WTC11 (cell line): ENCODE measurements around the gene FZD10. TPM values are rescaled to one million over a fixed set of nuclear protein-coding genes. Genes with fewer than 3 reads are reported as not detected.

Experiments
- ATAC-seq: fragments of 200-7000 bp; cut with Tn5 transposase; 2 replicates; pipeline ENCODE4 v1.10.0; 2021; ENCODE audit warnings: mild to moderate bottlenecking, moderate library complexity
- CTCF ChIA-PET: fragments of 300-600 bp; sonication (Branson Sonifier 250); formaldehyde crosslinking; loops from one replicate; lab custom pipeline; 2021; ENCODE audit warnings: antibody characterized with exemption; lab: Charles Lee
- POLR2A ChIA-PET: fragments of 350-600 bp; sonication (Branson Sonifier 250); formaldehyde crosslinking; loops from one replicate; lab custom pipeline; 2021; ENCODE audit warnings: antibody characterized with exemption; lab: Charles Lee
- DNase-seq: peaks from one replicate; pipeline ENCODE4 v3.0.0; 2021; ENCODE audit warnings: low spot score
- H3K27ac Mint-ChIP-seq: 2 replicates; pipeline ENCODE4 v1.8.0; 2021; ENCODE audit warnings: mixed read lengths
- H3K27me3 Mint-ChIP-seq: 2 replicates; pipeline ENCODE4 v1.8.0; 2021; ENCODE audit warnings: low read depth, mild to moderate bottlenecking, moderate library complexity, mixed read lengths
- H3K36me3 Mint-ChIP-seq: 2 replicates; pipeline ENCODE4 v1.8.0; 2021; ENCODE audit warnings: mixed read lengths
- H3K4me1 Mint-ChIP-seq: 2 replicates; pipeline ENCODE4 v1.8.0; 2022; ENCODE audit warnings: mixed read lengths
- H3K4me3 Mint-ChIP-seq: 2 replicates; pipeline ENCODE4 v1.8.0; 2021; ENCODE audit warnings: mild to moderate bottlenecking, moderate library complexity, mixed read lengths
- H3K9me3 Mint-ChIP-seq: 2 replicates; pipeline ENCODE4 v1.8.0; 2021; ENCODE audit warnings: mixed read lengths
- GTF2I ChIP-seq: fragments of 250-450 bp; sonication (Bioruptor Pico); conservative IDR thresholded peaks from 2 replicates; pipeline ENCODE4 v1.4.0; 2021; ENCODE audit warnings: mild to moderate bottlenecking
- HMGA2 ChIP-seq: fragments of 250-450 bp; sonication (Bioruptor Pico); IDR thresholded peaks from 2 replicates; pipeline ENCODE4 v1.4.0; 2021; ENCODE audit warnings: mild to moderate bottlenecking, moderate library complexity
- JUN ChIP-seq: sonication (generic); formaldehyde crosslinking; IDR thresholded peaks from 2 replicates; pipeline ENCODE4 v1.8.0; 2023; ENCODE audit warnings: mild to moderate bottlenecking, missing genetic modification reagents
- MLX ChIP-seq: sonication (generic); formaldehyde crosslinking; IDR thresholded peaks from 2 replicates; pipeline ENCODE4 v1.8.1; 2023; ENCODE audit warnings: mild to moderate bottlenecking, missing genetic modification reagents, moderate library complexity
- PRRX2 ChIP-seq: fragments of 250-450 bp; sonication (Bioruptor Pico); IDR thresholded peaks from 2 replicates; pipeline ENCODE4 v1.8.0; 2021; ENCODE audit warnings: mild to moderate bottlenecking
- RELA ChIP-seq: sonication (generic); formaldehyde crosslinking; IDR thresholded peaks from 2 replicates; pipeline ENCODE4 v1.8.1; 2022; ENCODE audit warnings: missing genetic modification reagents, mild to moderate bottlenecking, borderline replicate concordance
- SOX15 ChIP-seq: fragments of 250-450 bp; sonication (Bioruptor Pico); IDR thresholded peaks from 2 replicates; pipeline ENCODE4 v1.9.0; 2021; ENCODE audit warnings: mild to moderate bottlenecking
- TCF7 ChIP-seq: sonication (generic); formaldehyde crosslinking; IDR thresholded peaks from 2 replicates; pipeline ENCODE4 v1.8.0; 2022; ENCODE audit warnings: mild to moderate bottlenecking, low read depth, missing genetic modification reagents, moderate library complexity
- TEAD1 ChIP-seq: sonication (generic); formaldehyde crosslinking; IDR thresholded peaks from 2 replicates; pipeline ENCODE4 v1.8.0; 2022; ENCODE audit warnings: mild to moderate bottlenecking, missing genetic modification reagents
- ZNF416 ChIP-seq: fragments of 250-450 bp; sonication (Bioruptor Pico); IDR thresholded peaks from 2 replicates; pipeline ENCODE4 v1.9.0; 2021; ENCODE audit warnings: mild to moderate bottlenecking, inconsistent platforms
- total RNA-seq: library from RNA; stranded (reverse); gene quantifications from 3 replicates; pipeline ENCODE4 v1.2.3, GENCODE V29; 2021
- TF ChIP-seq, protein P1 (sequence below): sonication (generic); formaldehyde crosslinking; IDR thresholded peaks from 2 replicates; pipeline ENCODE4 v1.8.0; 2022; ENCODE audit warnings: mild to moderate bottlenecking, missing genetic modification reagents
- TF ChIP-seq, protein P2 (sequence below): sonication (generic); formaldehyde crosslinking; IDR thresholded peaks from 2 replicates; pipeline ENCODE4 v1.8.1; 2022; ENCODE audit warnings: mild to moderate bottlenecking, missing genetic modification reagents, moderate library complexity, borderline replicate concordance
- TF ChIP-seq, protein P3 (sequence below): sonication (generic); formaldehyde crosslinking; IDR thresholded peaks from 2 replicates; pipeline ENCODE4 v1.8.1; 2023; ENCODE audit warnings: mild to moderate bottlenecking, missing genetic modification reagents, borderline replicate concordance
- TF ChIP-seq, protein P4 (sequence below): fragments of 250-450 bp; sonication (Bioruptor Pico); conservative IDR thresholded peaks from 2 replicates; pipeline ENCODE4 v1.9.0; 2021; ENCODE audit warnings: mild to moderate bottlenecking
- TF ChIP-seq, protein P5 (sequence below): fragments of 250-450 bp; sonication (Bioruptor Pico); IDR thresholded peaks from 2 replicates; pipeline ENCODE4 v1.9.0; 2021; ENCODE audit warnings: mild to moderate bottlenecking

FZD10 gene
- total RNA-seq, 1 experiment from 2014 or later: 1.1 TPM

DNA sequence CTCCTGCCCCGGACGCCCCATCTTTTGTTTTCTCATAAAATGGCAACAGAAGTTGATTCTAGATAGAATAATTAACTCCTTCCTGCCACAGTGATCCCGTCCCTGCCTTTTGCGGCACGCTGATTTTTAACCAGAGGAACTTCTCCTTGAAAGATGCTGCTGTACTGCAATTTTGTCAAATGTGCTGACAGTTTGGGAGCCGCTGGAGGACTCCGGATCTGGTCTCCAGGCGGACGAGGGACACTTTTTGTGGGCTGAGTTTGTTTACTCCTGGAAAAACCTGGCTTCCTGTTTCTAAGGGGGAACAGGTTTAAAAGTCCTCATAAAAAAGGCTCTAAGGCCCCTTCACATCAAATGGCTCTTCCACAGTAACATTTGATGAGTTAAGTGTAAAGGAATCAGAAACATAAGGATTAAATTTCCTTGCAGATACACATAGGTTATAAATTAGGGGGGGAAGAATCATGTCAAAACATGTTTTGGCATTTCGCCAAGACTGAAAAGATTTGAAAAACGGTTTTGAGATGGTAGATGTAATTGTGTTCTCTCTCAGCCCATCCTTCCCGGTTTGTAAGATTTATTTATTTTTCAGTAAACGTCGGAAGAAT lies 15.5 kb downstream of the FZD10 start:
- Mint-ChIP-seq H3K9me3 (peaks cover 36% of the 10 kb centered on the region), H3K27ac (no peak overlapping the region), H3K27me3 (peaks cover 13% of the 10 kb centered on the region), H3K4me1 (peaks cover 11% of the 10 kb centered on the region; the same call in 1 of the 2 replicates), H3K4me3 (no peak overlapping the region), H3K36me3 (peaks cover 24% of the 10 kb centered on the region)
- ATAC-seq: no peak
- no peak for DNase-seq
- no peak for TF ChIP-seq ZNF416 (CRISPR knock-in tag)
- ChIA-PET CTCF (no interaction called here), POLR2A (no interaction called here)

GRCh38 chr12:130178282-130178681 lies 16.0 kb downstream of the FZD10 start:
- peaks cover 11% of the 10 kb centered on the region; the same call in 1 of the 2 replicates for H3K4me1 Mint-ChIP-seq
- H3K27me3 Mint-ChIP-seq: peaks cover 8% of the 10 kb centered on the region
- TF ChIP-seq, protein P1, sequence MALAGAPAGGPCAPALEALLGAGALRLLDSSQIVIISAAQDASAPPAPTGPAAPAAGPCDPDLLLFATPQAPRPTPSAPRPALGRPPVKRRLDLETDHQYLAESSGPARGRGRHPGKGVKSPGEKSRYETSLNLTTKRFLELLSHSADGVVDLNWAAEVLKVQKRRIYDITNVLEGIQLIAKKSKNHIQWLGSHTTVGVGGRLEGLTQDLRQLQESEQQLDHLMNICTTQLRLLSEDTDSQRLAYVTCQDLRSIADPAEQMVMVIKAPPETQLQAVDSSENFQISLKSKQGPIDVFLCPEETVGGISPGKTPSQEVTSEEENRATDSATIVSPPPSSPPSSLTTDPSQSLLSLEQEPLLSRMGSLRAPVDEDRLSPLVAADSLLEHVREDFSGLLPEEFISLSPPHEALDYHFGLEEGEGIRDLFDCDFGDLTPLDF: no peak
- no peak for TF ChIP-seq SOX15
- TF ChIP-seq MLX (CRISPR knock-in tag): no peak
- no peak for TF ChIP-seq PRRX2 (CRISPR knock-in tag)
- H3K4me3 Mint-ChIP-seq: no peak overlapping the region
- no peak overlapping the region for H3K27ac Mint-ChIP-seq
- H3K36me3 Mint-ChIP-seq: peaks cover 26% of the 10 kb centered on the region
- POLR2A ChIA-PET: no interaction called here
- DNase-seq (no peak), ATAC-seq (no peak)
- H3K9me3 Mint-ChIP-seq: peaks cover 35% of the 10 kb centered on the region
- CTCF ChIA-PET: no interaction called here

- Mint-ChIP-seq H3K9me3 (peaks cover 28% of the 10 kb centered on the region), H3K27ac (no peak overlapping the region), H3K4me3 (no peak overlapping the region), H3K4me1 (peaks cover 11% of the 10 kb centered on the region; the same call in 1 of the 2 replicates), H3K27me3 (peaks cover 4% of the 10 kb centered on the region), H3K36me3 (peaks cover 26% of the 10 kb centered on the region)
- TF ChIP-seq HMGA2 (CRISPR knock-in tag) (no peak), GTF2I (CRISPR knock-in tag) (no peak), JUN (CRISPR knock-in tag) (no peak), RELA (no peak), TEAD1 (CRISPR knock-in tag) (no peak), TCF7 (no peak)
- TF ChIP-seq, protein P2, sequence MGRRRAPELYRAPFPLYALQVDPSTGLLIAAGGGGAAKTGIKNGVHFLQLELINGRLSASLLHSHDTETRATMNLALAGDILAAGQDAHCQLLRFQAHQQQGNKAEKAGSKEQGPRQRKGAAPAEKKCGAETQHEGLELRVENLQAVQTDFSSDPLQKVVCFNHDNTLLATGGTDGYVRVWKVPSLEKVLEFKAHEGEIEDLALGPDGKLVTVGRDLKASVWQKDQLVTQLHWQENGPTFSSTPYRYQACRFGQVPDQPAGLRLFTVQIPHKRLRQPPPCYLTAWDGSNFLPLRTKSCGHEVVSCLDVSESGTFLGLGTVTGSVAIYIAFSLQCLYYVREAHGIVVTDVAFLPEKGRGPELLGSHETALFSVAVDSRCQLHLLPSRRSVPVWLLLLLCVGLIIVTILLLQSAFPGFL (CRISPR knock-in tag): no peak
- TF ChIP-seq, protein P3, sequence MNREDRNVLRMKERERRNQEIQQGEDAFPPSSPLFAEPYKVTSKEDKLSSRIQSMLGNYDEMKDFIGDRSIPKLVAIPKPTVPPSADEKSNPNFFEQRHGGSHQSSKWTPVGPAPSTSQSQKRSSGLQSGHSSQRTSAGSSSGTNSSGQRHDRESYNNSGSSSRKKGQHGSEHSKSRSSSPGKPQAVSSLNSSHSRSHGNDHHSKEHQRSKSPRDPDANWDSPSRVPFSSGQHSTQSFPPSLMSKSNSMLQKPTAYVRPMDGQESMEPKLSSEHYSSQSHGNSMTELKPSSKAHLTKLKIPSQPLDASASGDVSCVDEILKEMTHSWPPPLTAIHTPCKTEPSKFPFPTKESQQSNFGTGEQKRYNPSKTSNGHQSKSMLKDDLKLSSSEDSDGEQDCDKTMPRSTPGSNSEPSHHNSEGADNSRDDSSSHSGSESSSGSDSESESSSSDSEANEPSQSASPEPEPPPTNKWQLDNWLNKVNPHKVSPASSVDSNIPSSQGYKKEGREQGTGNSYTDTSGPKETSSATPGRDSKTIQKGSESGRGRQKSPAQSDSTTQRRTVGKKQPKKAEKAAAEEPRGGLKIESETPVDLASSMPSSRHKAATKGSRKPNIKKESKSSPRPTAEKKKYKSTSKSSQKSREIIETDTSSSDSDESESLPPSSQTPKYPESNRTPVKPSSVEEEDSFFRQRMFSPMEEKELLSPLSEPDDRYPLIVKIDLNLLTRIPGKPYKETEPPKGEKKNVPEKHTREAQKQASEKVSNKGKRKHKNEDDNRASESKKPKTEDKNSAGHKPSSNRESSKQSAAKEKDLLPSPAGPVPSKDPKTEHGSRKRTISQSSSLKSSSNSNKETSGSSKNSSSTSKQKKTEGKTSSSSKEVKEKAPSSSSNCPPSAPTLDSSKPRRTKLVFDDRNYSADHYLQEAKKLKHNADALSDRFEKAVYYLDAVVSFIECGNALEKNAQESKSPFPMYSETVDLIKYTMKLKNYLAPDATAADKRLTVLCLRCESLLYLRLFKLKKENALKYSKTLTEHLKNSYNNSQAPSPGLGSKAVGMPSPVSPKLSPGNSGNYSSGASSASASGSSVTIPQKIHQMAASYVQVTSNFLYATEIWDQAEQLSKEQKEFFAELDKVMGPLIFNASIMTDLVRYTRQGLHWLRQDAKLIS (CRISPR knock-in tag): no peak
- TF ChIP-seq, protein P4, sequence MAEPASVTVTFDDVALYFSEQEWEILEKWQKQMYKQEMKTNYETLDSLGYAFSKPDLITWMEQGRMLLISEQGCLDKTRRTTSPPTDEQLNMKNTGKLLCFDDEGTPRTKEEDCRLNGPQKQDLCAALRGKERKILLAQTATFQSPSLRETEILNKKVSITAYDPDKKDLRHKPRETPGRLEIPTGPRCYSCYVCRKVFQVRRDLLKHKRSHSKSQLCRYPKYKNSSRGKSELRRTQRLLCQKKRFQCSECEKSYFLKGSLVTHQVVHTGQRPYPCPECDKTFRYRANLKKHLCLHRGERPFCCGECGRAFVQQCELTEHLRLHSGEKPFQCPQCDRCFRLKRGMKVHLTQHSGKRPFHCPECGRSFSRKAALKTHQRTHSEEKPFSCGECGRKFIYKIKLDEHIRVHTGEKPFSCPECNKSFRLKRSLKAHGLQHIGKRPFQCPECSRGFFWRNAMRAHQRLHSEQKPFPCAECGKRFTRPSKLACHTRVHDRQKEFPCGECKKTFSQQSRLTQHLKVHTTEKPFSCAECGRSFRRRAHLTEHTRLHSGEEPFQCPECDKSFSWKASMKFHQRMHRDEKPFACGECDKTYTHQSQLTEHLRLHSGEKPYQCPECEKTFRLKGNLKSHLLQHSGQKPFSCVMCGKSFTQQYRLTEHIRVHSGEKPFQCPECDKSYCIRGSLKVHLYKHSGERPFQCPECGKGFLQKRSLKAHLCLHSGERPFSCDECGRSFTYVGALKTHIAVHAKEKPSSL: no peak
- TF ChIP-seq, protein P5, sequence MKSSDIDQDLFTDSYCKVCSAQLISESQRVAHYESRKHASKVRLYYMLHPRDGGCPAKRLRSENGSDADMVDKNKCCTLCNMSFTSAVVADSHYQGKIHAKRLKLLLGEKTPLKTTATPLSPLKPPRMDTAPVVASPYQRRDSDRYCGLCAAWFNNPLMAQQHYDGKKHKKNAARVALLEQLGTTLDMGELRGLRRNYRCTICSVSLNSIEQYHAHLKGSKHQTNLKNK: no peak
- DNase-seq: no peak
- ChIA-PET POLR2A (no interaction called here), CTCF (no interaction called here)
- no peak for ATAC-seq
Observed at GRCh38 chr12:130179191-130179590, 16.9 kb downstream of the FZD10 start.
